Fibroblast of the aortic adventitia (primary cell): ENCODE measurements around the gene TUT4. TPM values are rescaled to one million over a fixed set of nuclear protein-coding genes. Genes with fewer than 3 reads are reported as not detected.

Source experiments
- DNase-seq: peaks from one replicate; pipeline ENCODE4 v3.0.0-alpha.2; 2010; ENCODE audit warnings: low read depth
- H3K4me3 ChIP-seq: 2 replicates; pipeline ENCODE4 v1.5.1; 2011; ENCODE audit warnings: low read depth, mild to moderate bottlenecking, control low read depth, low read length, moderate library complexity
- total RNA-seq: library from RNA; depleted of rRNA; stranded (reverse); fragments of >200 nt; gene quantifications from 2 replicates; pipeline ENCODE4 v1.2.3, GENCODE V29; 2012; ENCODE audit warnings: low replicate concordance
- TF ChIP-seq, protein P1 (sequence below): IDR thresholded peaks from 2 replicates; pipeline ENCODE4 v1.5.1; 2011; ENCODE audit warnings: mild to moderate bottlenecking, low read length, control low read depth, inconsistent platforms; ENCODE audit not compliant: insufficient read depth

The TUT4 gene
- total RNA-seq, 1 donor, result 42.5 TPM

DNA sequence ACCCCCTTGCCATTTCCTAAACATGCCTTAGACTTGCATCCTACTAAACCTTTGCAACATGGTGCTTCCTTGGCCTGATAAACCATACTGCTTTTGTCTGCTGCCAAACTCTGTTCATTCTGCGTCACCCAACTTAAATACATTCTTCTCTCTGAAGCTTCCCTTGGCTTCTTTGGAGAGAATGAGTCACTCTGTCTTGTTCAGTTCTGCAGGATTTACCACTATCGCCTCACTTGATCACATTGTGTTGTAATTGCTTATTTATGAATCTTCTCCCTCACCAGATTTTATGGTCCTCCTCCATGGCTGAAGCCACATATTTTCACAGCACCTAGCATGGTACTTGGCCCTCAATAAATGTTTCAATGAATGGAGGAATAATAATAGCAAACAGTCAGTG is 21.7 kb upstream of the TUT4 start:
- H3K4me3 ChIP-seq, result no peak overlapping the region
- TF ChIP-seq, protein P1, sequence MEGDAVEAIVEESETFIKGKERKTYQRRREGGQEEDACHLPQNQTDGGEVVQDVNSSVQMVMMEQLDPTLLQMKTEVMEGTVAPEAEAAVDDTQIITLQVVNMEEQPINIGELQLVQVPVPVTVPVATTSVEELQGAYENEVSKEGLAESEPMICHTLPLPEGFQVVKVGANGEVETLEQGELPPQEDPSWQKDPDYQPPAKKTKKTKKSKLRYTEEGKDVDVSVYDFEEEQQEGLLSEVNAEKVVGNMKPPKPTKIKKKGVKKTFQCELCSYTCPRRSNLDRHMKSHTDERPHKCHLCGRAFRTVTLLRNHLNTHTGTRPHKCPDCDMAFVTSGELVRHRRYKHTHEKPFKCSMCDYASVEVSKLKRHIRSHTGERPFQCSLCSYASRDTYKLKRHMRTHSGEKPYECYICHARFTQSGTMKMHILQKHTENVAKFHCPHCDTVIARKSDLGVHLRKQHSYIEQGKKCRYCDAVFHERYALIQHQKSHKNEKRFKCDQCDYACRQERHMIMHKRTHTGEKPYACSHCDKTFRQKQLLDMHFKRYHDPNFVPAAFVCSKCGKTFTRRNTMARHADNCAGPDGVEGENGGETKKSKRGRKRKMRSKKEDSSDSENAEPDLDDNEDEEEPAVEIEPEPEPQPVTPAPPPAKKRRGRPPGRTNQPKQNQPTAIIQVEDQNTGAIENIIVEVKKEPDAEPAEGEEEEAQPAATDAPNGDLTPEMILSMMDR, result no peak
- DNase-seq, result peak; percentile 96

DNA sequence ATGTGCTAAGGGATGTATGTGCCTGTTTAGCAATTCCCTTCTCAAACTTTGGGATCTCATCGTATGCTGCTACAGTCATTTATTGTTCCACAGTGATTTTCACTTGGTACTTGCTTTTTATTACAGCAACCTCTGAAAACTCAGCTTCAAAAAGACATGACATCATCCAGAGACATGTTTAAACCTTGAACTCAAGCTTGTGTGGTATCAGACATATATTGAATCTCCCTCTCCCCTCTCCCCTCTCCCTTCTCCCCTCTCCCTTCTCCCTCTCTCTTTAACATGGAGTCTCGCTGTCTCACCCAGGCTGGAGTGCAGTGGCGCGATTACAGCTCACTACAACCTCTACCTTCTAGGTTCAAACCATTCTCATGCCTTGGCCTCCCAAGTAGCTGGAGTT is 19.5 kb upstream of the TUT4 start:
- no peak for DNase-seq
- no peak overlapping the region for H3K4me3 ChIP-seq
- TF ChIP-seq, protein P1, result no peak

DNA sequence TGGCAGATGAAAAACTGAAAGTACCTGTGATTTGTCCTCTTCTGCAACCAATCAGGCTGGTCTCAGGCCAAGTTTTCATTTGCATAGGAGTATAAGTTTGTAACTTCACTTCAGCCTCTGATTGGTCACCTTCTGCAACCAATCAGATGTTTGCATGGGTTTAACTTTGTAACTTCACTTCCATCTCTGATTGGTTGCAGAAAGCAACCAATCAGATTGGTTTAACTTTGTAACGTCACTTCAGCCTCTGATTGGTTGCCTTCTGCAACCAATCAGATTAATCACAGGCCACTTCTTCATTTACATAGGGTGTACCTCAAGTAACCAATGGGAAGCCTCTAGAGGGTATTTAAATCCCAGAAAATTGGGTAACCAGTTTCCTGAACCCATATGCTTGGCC is 18.9 kb upstream of the TUT4 start:
- H3K4me3 ChIP-seq, result no peak overlapping the region
- DNase-seq, result peak; percentile 35
- TF ChIP-seq, protein P1, result no peak

DNA sequence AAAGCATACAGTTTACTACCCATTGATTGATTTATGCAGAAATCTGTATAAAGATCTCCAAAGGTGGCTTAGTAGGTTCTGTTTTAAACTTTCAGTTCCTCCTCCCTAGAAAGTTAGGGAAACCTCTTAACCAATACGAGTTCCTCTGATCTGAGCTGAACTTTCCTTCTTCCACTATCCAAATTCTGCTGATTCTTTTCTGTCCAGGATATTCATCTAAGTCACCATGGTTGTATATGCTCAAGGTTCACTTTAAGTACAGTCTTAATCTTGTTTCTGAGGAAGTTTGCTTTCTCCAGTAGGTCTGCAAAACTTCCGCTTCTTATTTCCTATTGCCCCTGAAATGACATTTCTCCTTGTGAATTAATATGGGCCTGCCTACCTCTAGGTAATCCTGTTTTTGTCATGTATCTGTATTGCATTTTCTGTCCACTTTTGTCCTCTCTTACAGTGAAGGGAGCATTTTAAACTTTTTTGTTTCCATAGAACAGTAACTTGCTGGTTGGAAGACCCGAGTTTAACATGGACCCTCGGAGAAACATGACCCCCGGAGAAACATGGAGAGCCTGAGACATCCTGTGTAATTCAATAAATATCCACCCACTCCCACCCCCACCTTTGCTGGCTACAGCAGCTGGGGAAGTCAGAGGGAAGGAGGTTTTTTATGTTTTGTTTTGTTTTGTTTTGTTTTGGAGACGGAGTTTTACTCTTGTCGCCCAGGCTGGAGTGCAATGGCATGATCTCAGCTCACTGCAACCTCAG is 16.7 kb upstream of the TUT4 start:
- no peak for DNase-seq
- TF ChIP-seq, protein P1, result no peak
- H3K4me3 ChIP-seq, result no peak overlapping the region

DNA sequence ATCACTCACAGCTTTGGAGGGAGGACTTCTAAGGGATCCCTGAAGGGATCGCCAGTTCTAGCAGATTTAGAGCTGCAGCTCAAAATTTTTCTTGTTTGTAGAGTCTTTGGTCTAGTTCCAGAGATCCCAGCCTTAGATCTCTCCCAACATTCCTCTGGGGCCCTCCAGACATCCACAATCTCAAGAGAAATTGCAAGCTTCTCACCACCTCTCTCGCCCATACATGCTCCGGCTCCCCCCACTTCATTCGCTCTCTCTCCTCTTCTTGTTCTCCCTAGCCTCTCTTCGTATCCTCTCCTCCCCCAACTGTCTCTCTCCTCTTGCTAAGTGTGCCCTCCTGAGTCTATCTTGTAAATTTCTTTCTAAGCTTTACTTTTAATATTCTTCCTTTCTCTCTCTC is 15.1 kb upstream of the TUT4 start:
- no peak overlapping the region for H3K4me3 ChIP-seq
- TF ChIP-seq, protein P1, result no peak
- peak; percentile 30 for DNase-seq

DNA sequence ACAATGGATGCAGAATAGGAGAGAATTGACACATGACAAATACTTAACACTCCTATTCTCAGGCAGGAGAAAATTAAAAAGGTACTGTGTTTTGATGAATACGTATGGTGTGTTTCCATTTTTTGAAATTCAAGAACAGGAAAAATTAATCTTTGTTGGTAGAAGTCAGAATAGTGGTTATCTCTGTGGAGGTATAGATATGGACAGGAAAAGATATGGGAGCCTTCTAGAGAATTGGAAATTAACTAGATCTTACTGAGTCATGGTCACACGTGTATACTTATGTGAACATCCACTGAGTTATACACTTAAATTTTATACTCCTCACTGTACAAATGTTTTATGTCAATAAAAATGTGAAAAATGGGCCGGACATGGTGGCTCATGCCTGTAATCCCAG is 9.9 kb upstream of the TUT4 start:
- TF ChIP-seq, protein P1, result no peak
- no peak for DNase-seq
- no peak overlapping the region for H3K4me3 ChIP-seq

DNA sequence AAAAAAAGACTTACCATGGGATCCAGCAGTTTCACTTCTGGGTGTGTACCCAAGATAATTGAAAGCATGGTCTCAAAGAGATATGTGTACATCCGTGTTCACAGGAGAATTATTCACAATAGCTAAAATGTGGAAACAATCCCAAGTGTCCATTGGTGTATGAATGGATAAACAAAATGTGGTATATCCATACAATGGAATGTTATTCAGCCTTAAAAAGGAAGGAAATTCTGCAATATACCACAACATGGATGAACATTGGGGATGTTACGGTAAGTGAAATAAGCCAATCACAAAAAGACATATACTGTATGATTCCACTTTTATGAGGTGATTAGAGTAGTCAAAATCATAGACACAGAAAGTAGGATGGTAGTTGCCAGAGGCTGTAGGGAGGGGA is 7.0 kb upstream of the TUT4 start:
- no peak for DNase-seq
- no peak overlapping the region for H3K4me3 ChIP-seq
- TF ChIP-seq, protein P1, result no peak
